A673 (cell line): ENCODE data around the gene B4GALT5. TPM values are rescaled to one million over a fixed set of nuclear protein-coding genes. Genes with fewer than 3 reads are reported as not detected.
"Not testable (repeated sequence)": the region's sequence is repeated elsewhere in the genome, so short reads cannot be mapped to it uniquely, and the experiment has no call there.

Experiments used
- BruUV-seq: library from RNA; stranded (reverse); fragments of 400-500 nt; replicated peaks from 2 replicates; lab custom pipeline; 2021; lab: Mats Ljungman, UMichigan
- CTCF ChIA-PET: fragments of 300-600 bp; sonication (Branson Sonifier 250); formaldehyde crosslinking; loops from one replicate; lab custom pipeline; 2022; ENCODE audit warnings: antibody characterized with exemption; lab: Charles Lee
- POLR2A ChIA-PET: fragments of 300-600 bp; sonication (Branson Sonifier 250); formaldehyde crosslinking; loops from one replicate; lab custom pipeline; 2022; ENCODE audit warnings: antibody characterized with exemption; ENCODE audit not compliant: low non-redundant PET; lab: Charles Lee
- DNase-seq: peaks from one replicate; pipeline ENCODE4 v3.0.0-alpha.2; 2015; ENCODE audit warnings: low spot score
- H3K27ac ChIP-seq: fragments of 200-600 bp; sonication (generic); 2 replicates; pipeline ENCODE4 v1.5.1; 2016; ENCODE audit warnings: mixed run types, low read depth, mild to moderate bottlenecking, mixed read lengths, antibody characterized with exemption, low read length; ENCODE audit not compliant: poor library complexity, severe bottlenecking
- H3K27me3 ChIP-seq: fragments of 200-600 bp; sonication (generic); replicated peaks from 2 replicates; pipeline ENCODE4 v1.6.1; 2017; ENCODE audit warnings: mixed run types, low read depth, mild to moderate bottlenecking, mixed read lengths, antibody characterized with exemption, low read length; ENCODE audit not compliant: insufficient read depth, poor library complexity
- H3K36me3 ChIP-seq: fragments of 200-600 bp; sonication (generic); 2 replicates; pipeline ENCODE4 v1.6.1; 2016; ENCODE audit warnings: mixed run types, mild to moderate bottlenecking, mixed read lengths, antibody characterized with exemption, low read length; ENCODE audit not compliant: insufficient read depth, poor library complexity, severe bottlenecking
- H3K4me1 ChIP-seq: fragments of 200-600 bp; sonication (generic); 2 replicates; pipeline ENCODE4 v1.6.1; 2017; ENCODE audit warnings: mixed run types, mild to moderate bottlenecking, mixed read lengths, antibody characterized with exemption, low read length; ENCODE audit not compliant: insufficient read depth, poor library complexity, severe bottlenecking
- H3K4me3 ChIP-seq: fragments of 200-600 bp; sonication (generic); 2 replicates; pipeline ENCODE4 v1.5.1; 2016; ENCODE audit warnings: low read depth, mixed run types, mild to moderate bottlenecking, mixed read lengths, low read length; ENCODE audit not compliant: poor library complexity, severe bottlenecking
- H3K9me3 ChIP-seq: fragments of 200-600 bp; sonication (generic); 2 replicates; pipeline ENCODE4 v1.6.1; 2016; ENCODE audit warnings: mixed run types, low read depth, mild to moderate bottlenecking, mixed read lengths, antibody characterized with exemption, low read length; ENCODE audit not compliant: poor library complexity, severe bottlenecking
- CTCF ChIP-seq: fragments of 300-800, 200-600 bp; sonication (generic); conservative IDR thresholded peaks from 2 replicates; pipeline ENCODE4 v1.5.1; 2017; ENCODE audit warnings: low read depth, mild to moderate bottlenecking, antibody characterized with exemption, low read length, moderate library complexity, mixed read lengths
- EZH2 ChIP-seq: fragments of 200-600 bp; sonication (generic); IDR thresholded peaks from 2 replicates; pipeline ENCODE4 v1.6.1; 2017; ENCODE audit warnings: borderline replicate concordance, low read depth, mild to moderate bottlenecking, mixed read lengths, antibody characterized with exemption, low read length; ENCODE audit not compliant: poor library complexity, severe bottlenecking
- intact Hi-C: fragments of 100-400 bp; cut with micrococcal nuclease; formaldehyde crosslinking; loops from one replicate; pipeline ENCODE4 v1.10.0; 2022; ENCODE audit not compliant: unreplicated experiment
- total RNA-seq: library from RNA; stranded (reverse); gene quantifications from 2 replicates; pipeline ENCODE4 v1.2.3, GENCODE V29; 2021

Gene B4GALT5
- total RNA-seq, 1 experiment from 2014 or later: 78.0 TPM

GRCh38 chr20:49721326-49721725, 7.6 kb upstream of the B4GALT5 start:
- DNase-seq, H3K36me3 ChIP-seq, H3K4me1 ChIP-seq, H3K27ac ChIP-seq, H3K4me3 ChIP-seq, CTCF ChIA-PET, H3K9me3 ChIP-seq, POLR2A ChIA-PET, BruUV-seq, intact Hi-C loops, H3K27me3 ChIP-seq: not testable (repeated sequence)

GRCh38 chr20:49715466-49715865, 1.8 kb upstream of the B4GALT5 start:
- no TSS peak for BruUV-seq
- intact Hi-C loops: loop anchor here (10.0 kb wide), 1 partner anchor 81 kb away; no protein-coding TSS in a partner anchor
- DNase-seq: no peak
- Histone ChIP-seq H3K36me3 (no peaks in the 10 kb centered on the region), H3K27ac (no peak overlapping the region), H3K9me3 (no peaks in the 10 kb centered on the region), H3K4me3 (no peak overlapping the region), H3K27me3 (no peaks in the 10 kb centered on the region), H3K4me1 (peaks cover 15% of the 10 kb centered on the region)
- TF ChIP-seq EZH2: no peak
- no peak for TF ChIP-seq CTCF
- POLR2A ChIA-PET: no interaction called here
- CTCF ChIA-PET: no interaction called here

- peak; percentile 36 for DNase-seq
- H3K4me1 ChIP-seq: peaks cover 18% of the 10 kb centered on the region
- H3K4me3 ChIP-seq: peak overlapping the region; percentile 92
- ChIA-PET POLR2A (no interaction called here), CTCF (no interaction called here)
- no peak for TF ChIP-seq CTCF
- TF ChIP-seq EZH2: no peak
- H3K9me3 ChIP-seq: no peaks in the 10 kb centered on the region
- no TSS peak for BruUV-seq
- intact Hi-C loops: loop anchor here (10.0 kb wide), 1 partner anchor 78 kb away; no protein-coding TSS in a partner anchor
- peak overlapping the region; percentile 92 for H3K27ac ChIP-seq
- H3K36me3 ChIP-seq: no peaks in the 10 kb centered on the region
- H3K27me3 ChIP-seq: no peaks in the 10 kb centered on the region
These were observed 504 bp downstream of the B4GALT5 start for GRCh38 chr20:49712996-49713752.
